ENCODE measurements around the gene AGAP3. TPM values are rescaled to one million over a fixed set of nuclear protein-coding genes. Genes with fewer than 3 reads are reported as not detected.
"Not testable (repeated sequence)": the region's sequence is repeated elsewhere in the genome, so short reads cannot be mapped to it uniquely, and the experiment has no call there.

Gene AGAP3
- polyA plus RNA-seq (ENCODE audit: insufficient read length in 3 of 3) = 10 to 100 TPM; 54.3 to 61.2 (median 60.2) TPM

- DNase-seq (ENCODE audit: low read depth in 3 of 3, low spot score in 2 of 3) = no peak
These were observed at the start of gene AGAP3 for GRCh38 chr7:151085691-151086620. Gene AGAP3 (plus strand): TSS chr7:151086475. CDS start chr7:151086742, 267 bp downstream.

- DNase-seq (ENCODE audit: low read depth in 3 of 3, low spot score in 2 of 3) = no peak
These were observed 47.1 kb upstream of the AGAP3 start for GRCh38 chr7:151038951-151039849.

GRCh38 chr7:151039850-151040548 is 46.3 kb upstream of the AGAP3 start:
- no peak for DNase-seq (ENCODE audit: low read depth in 3 of 3, low spot score in 2 of 3)

- DNase-seq (ENCODE audit: low read depth in 3 of 3, low spot score in 2 of 3) = no peak
These were observed 45.5 kb upstream of the AGAP3 start for GRCh38 chr7:151040616-151041375.

GRCh38 chr7:151043449-151043848 is 42.8 kb upstream of the AGAP3 start:
- not testable (repeated sequence) for DNase-seq (ENCODE audit: low read depth in 3 of 3, low spot score in 2 of 3)

- no peak for DNase-seq (ENCODE audit: low read depth in 3 of 3, low spot score in 2 of 3)
These were observed 42.3 kb upstream of the AGAP3 start for GRCh38 chr7:151043959-151044358.

GRCh38 chr7:151045262-151045661 is 41.0 kb upstream of the AGAP3 start:
- DNase-seq (ENCODE audit: low read depth in 3 of 3, low spot score in 2 of 3) = no peak

- DNase-seq (ENCODE audit: low read depth in 3 of 3, low spot score in 2 of 3) = no peak
These were observed 40.3 kb upstream of the AGAP3 start for GRCh38 chr7:151045967-151046366.

- no peak for DNase-seq (ENCODE audit: low read depth in 3 of 3, low spot score in 2 of 3)
These were observed 39.4 kb upstream of the AGAP3 start for GRCh38 chr7:151046603-151047573.

- no peak for DNase-seq (ENCODE audit: low read depth in 3 of 3, low spot score in 2 of 3)
These were observed 38.1 kb upstream of the AGAP3 start, which contains the start of gene ASIC3 for GRCh38 chr7:151047976-151048815. Gene ASIC3 (plus strand): TSS chr7:151048531. CDS start chr7:151048886, 355 bp downstream.

- DNase-seq (ENCODE audit: low read depth in 3 of 3, low spot score in 2 of 3) = no peak
These were observed 37.3 kb upstream of the AGAP3 start for GRCh38 chr7:151048911-151049463.

GRCh38 chr7:151051108-151051507 is 35.2 kb upstream of the AGAP3 start:
- peak in 1 of 3 donors; percentile 61 for DNase-seq (ENCODE audit: low read depth in 3 of 3, low spot score in 2 of 3)

GRCh38 chr7:151053096-151053495 is 33.2 kb upstream of the AGAP3 start:
- DNase-seq (ENCODE audit: low read depth in 3 of 3, low spot score in 2 of 3) = no peak

- no peak for DNase-seq (ENCODE audit: low read depth in 3 of 3, low spot score in 2 of 3)
These were observed 32.5 kb upstream of the AGAP3 start for GRCh38 chr7:151053751-151054150.

- no peak for DNase-seq (ENCODE audit: low read depth in 3 of 3, low spot score in 2 of 3)
These were observed 30.0 kb upstream of the AGAP3 start for GRCh38 chr7:151056283-151056665.

- DNase-seq (ENCODE audit: low read depth in 3 of 3, low spot score in 2 of 3) = no peak
These were observed 29.4 kb upstream of the AGAP3 start for GRCh38 chr7:151056666-151057505.
